ENCODE results near the gene THAP7.
A peak's percentile ranks its signal among the peaks of the same experiment; 100 is the strongest.

Gene THAP7

GRCh38 chr22:20962491-20962945 is 39.4 kb downstream of the THAP7 start:
- no peak for DNase-seq

DNA sequence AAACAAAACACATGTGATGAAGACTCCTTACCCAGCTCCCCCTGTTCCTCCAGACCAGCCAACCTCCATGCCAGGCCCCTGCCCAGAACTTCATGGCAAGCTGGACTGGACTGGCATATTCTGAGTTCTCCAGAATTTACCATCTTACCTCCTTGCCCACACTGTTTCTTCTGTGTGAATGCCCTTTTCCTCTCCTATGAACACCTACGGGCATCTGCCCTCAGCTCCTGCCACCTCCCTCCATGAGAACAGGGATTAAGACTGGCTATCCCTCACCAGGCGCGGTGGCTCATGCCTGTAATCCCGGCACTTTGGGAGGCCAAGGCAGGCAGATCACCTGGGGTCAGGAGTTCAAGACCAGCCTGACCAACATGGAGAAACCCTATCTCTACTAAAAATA is 41.3 kb downstream of the THAP7 start:
- no peak for DNase-seq

GRCh38 chr22:20959578-20960461 is 42.1 kb downstream of the THAP7 start:
- no peak for DNase-seq

DNA sequence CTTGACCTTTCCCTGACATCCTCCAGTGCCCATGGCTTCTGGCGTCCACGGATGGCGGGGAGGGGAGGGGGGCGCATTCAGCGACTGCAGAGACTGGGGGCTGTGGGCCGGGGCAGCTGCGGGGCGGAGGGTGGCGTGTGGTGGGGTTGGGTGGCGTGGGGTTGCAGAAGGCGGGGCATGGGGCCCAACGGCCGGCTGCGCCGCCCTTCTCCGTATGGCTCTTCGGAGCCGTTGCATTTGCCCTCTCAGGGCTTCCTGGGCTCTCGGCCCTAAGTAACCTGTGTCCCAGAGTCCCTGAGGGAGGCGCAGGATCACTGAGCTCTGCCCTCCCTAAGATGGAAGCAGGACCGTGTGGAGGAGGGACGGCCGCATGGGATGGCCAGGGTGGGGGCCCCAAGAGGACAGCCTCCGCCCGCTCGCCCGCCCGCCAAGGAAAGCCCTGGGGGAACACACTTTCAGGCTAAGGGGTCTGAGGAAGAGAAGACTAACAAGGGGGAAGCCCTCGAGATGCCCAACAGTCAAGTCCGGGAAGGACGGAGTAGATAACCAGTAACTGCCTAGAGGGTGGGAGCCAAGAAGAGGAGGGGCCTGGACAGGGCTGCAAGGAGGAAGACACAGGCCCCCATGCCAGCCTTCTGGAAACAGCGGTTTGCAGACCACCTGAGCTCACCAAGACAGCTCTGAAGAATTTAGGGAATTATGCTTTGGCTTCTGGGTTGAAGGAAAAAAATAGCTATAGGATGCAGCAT is 44.1 kb downstream of the THAP7 start:
- DNase-seq, result peak; percentile 75

DNA sequence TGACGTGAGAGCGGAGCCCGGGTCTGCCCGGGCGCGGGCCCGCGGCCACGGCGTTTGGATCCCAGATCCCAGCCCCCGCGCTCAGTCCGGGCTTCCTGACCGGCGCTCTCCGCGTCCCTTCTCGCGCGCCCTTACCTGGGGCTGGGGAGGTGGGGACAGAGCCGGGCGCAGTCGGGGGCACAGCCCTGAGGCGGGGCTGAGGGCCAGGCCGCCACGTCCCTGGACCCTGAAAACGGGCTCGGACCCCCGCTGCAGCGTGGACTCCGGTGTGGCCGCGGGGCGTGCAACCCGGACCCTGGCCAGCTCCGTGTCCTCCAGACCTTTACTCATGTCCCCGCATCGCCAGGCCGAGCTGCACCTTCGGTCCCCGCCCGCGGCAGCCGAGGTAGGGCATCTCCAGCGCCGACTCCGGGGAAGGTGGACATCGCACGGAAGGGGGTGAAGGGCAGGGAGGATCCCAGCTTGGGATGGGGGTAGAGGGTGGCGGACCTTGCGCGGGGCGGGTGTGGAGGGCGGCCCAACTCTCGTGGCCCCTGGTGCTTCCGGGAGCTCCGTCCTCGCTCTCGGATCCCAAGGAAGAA is 44.7 kb downstream of the THAP7 start:
- peak; percentile 75 for DNase-seq

DNA sequence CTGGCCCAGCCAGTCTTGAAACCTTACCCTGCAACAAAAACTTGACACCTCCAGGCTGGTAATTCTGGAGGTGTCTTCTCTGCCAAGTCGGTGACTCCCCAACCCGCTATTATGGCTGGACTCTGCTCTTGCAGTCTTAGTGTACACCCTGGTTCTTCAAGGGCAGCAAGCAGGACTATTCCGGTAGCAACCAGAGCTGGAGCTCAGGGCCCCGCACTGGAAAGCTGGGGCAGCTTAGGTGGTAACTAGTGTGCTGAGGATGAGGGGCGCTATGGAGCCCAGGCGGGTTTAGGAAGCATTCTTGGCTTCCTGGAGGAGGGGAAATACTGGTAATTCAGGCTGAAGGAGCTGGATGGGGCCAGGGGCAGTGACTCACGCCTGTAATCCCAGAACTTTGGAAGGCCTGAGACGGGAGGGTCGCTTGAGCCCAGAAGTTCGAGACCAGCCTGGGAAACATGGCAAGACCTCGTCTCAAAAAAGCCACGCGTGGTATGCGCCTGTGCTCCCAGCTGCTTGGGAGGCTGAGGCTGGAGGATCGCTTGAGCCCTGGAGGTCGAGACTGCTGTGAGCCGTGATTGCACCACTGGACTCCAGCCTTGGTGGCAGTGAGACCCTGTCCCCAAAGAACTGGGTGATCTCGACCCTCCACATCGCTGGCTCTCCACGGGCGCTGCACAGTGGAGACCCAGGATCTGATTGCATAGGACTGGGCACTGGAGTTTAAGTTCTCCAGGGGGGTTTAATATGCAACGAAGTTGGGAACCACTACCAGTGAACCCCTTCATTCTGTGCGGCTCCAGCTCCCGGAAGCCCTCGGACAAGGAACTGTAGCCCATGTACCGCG is 45.4 kb downstream of the THAP7 start:
- peak; percentile 93 for DNase-seq

DNA sequence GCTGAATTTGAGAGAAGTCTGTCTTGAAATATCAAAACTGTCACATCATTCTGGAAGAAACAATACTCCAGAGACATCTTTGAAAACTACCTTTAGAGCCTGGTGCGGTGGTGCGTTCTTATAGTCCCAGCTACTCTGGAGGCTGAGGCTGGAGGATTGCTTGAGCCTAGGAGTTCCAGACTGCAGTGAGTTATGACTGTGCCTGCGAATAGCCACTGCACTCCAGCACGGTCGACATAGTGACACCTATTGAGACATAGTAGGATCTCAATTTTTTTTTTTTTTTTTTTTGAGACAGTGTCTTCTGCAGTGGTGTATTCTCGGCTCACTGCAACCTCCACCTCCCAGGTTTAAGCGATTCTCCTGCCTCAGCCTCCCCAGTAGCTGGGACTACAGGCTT is 46.4 kb downstream of the THAP7 start:
- no peak for DNase-seq

- no peak for DNase-seq
Measured at GRCh38 chr22:20953668-20954500, 48.0 kb downstream of the THAP7 start.

GRCh38 chr22:20953342-20953608 is 48.6 kb downstream of the THAP7 start:
- DNase-seq, result no peak

- no peak for DNase-seq
Measured at GRCh38 chr22:20952544-20953341, 49.2 kb downstream of the THAP7 start.

DNA sequence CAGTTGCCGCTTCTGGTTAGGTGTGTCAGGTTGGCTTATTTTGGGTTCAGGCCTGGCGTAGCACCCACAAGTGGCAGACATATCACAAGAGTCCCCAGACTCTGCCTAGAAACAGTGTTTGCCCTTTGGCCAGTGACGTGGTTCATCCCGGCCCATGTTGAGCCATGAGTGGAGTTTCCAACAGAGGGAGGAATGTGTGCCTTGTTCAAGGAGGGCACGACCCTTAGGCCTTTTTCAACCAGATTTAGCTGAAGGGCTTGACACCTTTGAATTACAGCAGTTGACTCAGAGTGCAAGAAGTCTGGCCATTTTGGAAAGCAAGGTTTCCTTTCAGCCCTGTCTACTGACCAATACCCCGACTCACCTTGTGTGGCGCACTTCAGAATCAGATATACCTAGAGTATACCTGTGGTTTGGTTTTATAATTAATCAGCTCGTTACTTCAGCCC is 50.0 kb downstream of the THAP7 start:
- DNase-seq, result no peak

DNA sequence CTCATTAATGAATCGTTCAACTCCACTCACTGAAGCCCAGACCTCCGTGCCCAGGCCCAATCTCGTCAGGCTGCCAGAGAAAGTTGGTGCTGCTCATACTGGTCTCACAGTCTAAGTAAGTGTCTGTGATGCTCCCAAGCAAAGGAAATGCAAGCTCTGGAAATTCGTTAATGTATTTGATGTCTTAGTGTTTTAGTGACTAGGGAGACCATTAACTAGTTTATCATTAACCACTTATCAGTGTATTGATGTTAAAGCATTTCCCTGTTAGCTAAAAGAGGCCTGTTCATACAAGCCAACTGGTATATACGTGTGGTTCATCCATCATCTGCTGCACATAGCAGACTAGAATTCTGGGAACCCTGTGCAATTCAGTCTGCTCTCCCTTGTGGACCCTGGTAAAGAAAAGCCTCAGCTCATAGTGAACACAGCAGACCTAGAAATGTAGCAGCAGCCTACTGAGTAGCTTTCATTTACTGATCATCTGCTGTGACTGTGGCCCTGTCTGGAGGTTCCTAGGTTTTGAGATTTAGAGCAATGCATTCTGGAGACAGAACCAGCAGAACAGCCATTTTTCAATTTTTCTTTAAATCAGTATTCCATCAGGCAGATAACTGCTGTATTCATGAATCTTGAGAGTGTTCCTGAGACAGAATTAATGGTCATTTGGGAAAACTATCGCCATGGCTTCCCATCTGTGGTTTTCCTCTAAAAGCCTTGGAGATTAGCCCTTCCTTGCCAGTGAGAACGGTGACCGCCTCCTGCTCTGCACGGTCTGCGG is 50.6 kb downstream of the THAP7 start:
- DNase-seq, result no peak

- DNase-seq, result no peak
Measured at GRCh38 chr22:20949698-20950183, 52.2 kb downstream of the THAP7 start.

Measured in islet precursor cell (in vitro differentiated cells).